Measurements from ENCODE around the gene BSG. TPM values are rescaled to one million over a fixed set of nuclear protein-coding genes. Genes with fewer than 3 reads are reported as not detected.
"Not testable (repeated sequence)": the region's sequence is repeated elsewhere in the genome, so short reads cannot be mapped to it uniquely, and the experiment has no call there.

The BSG gene
- total RNA-seq, 1 experiment from 2014 or later, result 323 TPM

- peak; percentile 18 for DNase-seq
These were observed 32.9 kb downstream of the BSG start for GRCh38 chr19:605061-605971.

GRCh38 chr19:607301-608154 is 35.1 kb downstream of the BSG start:
- H3K27me3 ChIP-seq, result no peaks in the 10 kb centered on the region
- no peaks in the 10 kb centered on the region for H3K9me3 ChIP-seq
- DNase-seq, result no peak
- no peaks in the 10 kb centered on the region for H3K36me3 ChIP-seq
- H3K4me3 ChIP-seq, result no peak overlapping the region

More at GRCh38 chr19:605061-605971, 32.9 kb downstream of the BSG start:
- H3K9me3 ChIP-seq, H3K36me3 ChIP-seq, H3K27me3 ChIP-seq, H3K4me3 ChIP-seq: not testable (repeated sequence)

GRCh38 chr19:608155-609003 is 36.0 kb downstream of the BSG start:
- H3K36me3 ChIP-seq, result no peaks in the 10 kb centered on the region
- no peaks in the 10 kb centered on the region for H3K9me3 ChIP-seq
- no peak for DNase-seq
- no peak overlapping the region for H3K4me3 ChIP-seq
- no peaks in the 10 kb centered on the region for H3K27me3 ChIP-seq

- no peaks in the 10 kb centered on the region for H3K36me3 ChIP-seq
- no peak for DNase-seq
- H3K4me3 ChIP-seq, result no peak overlapping the region
- no peaks in the 10 kb centered on the region for H3K9me3 ChIP-seq
- H3K27me3 ChIP-seq, result no peaks in the 10 kb centered on the region
These were observed 36.6 kb downstream of the BSG start for GRCh38 chr19:609004-609346.

- H3K27me3 ChIP-seq, result no peaks in the 10 kb centered on the region
- DNase-seq, result no peak
- H3K4me3 ChIP-seq, result no peak overlapping the region
- H3K9me3 ChIP-seq, result no peaks in the 10 kb centered on the region
- no peaks in the 10 kb centered on the region for H3K36me3 ChIP-seq
These were observed 37.8 kb downstream of the BSG start for GRCh38 chr19:610071-610800.

- H3K27me3 ChIP-seq, result no peaks in the 10 kb centered on the region
- DNase-seq, result no peak
- no peaks in the 10 kb centered on the region for H3K9me3 ChIP-seq
- H3K36me3 ChIP-seq, result no peaks in the 10 kb centered on the region
- H3K4me3 ChIP-seq, result no peak overlapping the region
These were observed 38.5 kb downstream of the BSG start for GRCh38 chr19:610801-611480.

GRCh38 chr19:611481-611868 is 39.1 kb downstream of the BSG start:
- no peaks in the 10 kb centered on the region for H3K27me3 ChIP-seq
- no peaks in the 10 kb centered on the region for H3K9me3 ChIP-seq
- DNase-seq, result peak; percentile 35
- H3K4me3 ChIP-seq, result no peak overlapping the region
- H3K36me3 ChIP-seq, result no peaks in the 10 kb centered on the region

GRCh38 chr19:612941-613340 is 40.5 kb downstream of the BSG start:
- H3K9me3 ChIP-seq, result no peaks in the 10 kb centered on the region
- no peaks in the 10 kb centered on the region for H3K36me3 ChIP-seq
- no peak for DNase-seq
- no peak overlapping the region for H3K4me3 ChIP-seq
- H3K27me3 ChIP-seq, result no peaks in the 10 kb centered on the region

- no peak overlapping the region for H3K4me3 ChIP-seq
- no peaks in the 10 kb centered on the region for H3K36me3 ChIP-seq
- H3K9me3 ChIP-seq, result no peaks in the 10 kb centered on the region
- H3K27me3 ChIP-seq, result no peaks in the 10 kb centered on the region
- no peak for DNase-seq
These were observed 41.6 kb downstream of the BSG start for GRCh38 chr19:613732-614567.

- Histone ChIP-seq H3K36me3 (no peaks in the 10 kb centered on the region; the same call in 1 of the 2 replicates), H3K4me3 (no peak overlapping the region), H3K27me3 (no peaks in the 10 kb centered on the region), H3K9me3 (no peaks in the 10 kb centered on the region)
- no peak for DNase-seq
These were observed 43.2 kb downstream of the BSG start for GRCh38 chr19:615619-616018.

GRCh38 chr19:616062-616700 is 43.8 kb downstream of the BSG start:
- Histone ChIP-seq H3K27me3 (no peaks in the 10 kb centered on the region), H3K36me3 (no peaks in the 10 kb centered on the region; the same call in 1 of the 2 replicates), H3K9me3 (no peaks in the 10 kb centered on the region), H3K4me3 (no peak overlapping the region)
- DNase-seq, result no peak

- Histone ChIP-seq H3K36me3 (no peaks in the 10 kb centered on the region; the same call in 1 of the 2 replicates), H3K9me3 (no peaks in the 10 kb centered on the region), H3K4me3 (no peak overlapping the region), H3K27me3 (no peaks in the 10 kb centered on the region)
- DNase-seq, result no peak
These were observed 44.5 kb downstream of the BSG start for GRCh38 chr19:616747-617526.

GRCh38 chr19:617551-618246 is 45.3 kb downstream of the BSG start:
- H3K4me3 ChIP-seq, result no peak overlapping the region
- H3K36me3 ChIP-seq, result no peaks in the 10 kb centered on the region; the same call in 1 of the 2 replicates
- no peaks in the 10 kb centered on the region for H3K9me3 ChIP-seq
- H3K27me3 ChIP-seq, result no peaks in the 10 kb centered on the region
- no peak for DNase-seq
